Stimulated activated CD8-positive, alpha-beta memory T cell treated with anti-CD3 and anti-CD28 coated beads, Interleukin-4, amount 100 ng/mL, for 1 hour (primary cell): ENCODE data around the gene LRP10.
"Not testable (repeated sequence)": the region's sequence is repeated elsewhere in the genome, so short reads cannot be mapped to it uniquely, and the experiment has no call there.

Source experiments
- DNase-seq, 2 donors: peaks; one replicate each; pipeline ENCODE4 v3.0.0-alpha.2; 2020; ENCODE audit warnings: low read depth in 2 of 2, low spot score in 1 of 2

The LRP10 gene

GRCh38 chr14:22871224-22872032 lies at the start of gene LRP10:
LRP10 (plus strand) TSS chr14:22871740; CDS start chr14:22872304, 564 bp downstream.
- DNase-seq = peak; percentile 49 to 58

GRCh38 chr14:22822016-22822570 lies 49.4 kb upstream of the LRP10 start:
- DNase-seq = no peak

GRCh38 chr14:22822571-22823098 lies 48.9 kb upstream of the LRP10 start:
- peak; percentile 39 to 43 for DNase-seq

- DNase-seq = no peak
Measured at GRCh38 chr14:22824711-22825359, 46.7 kb upstream of the LRP10 start.

GRCh38 chr14:22829076-22829660 lies 42.4 kb upstream of the LRP10 start:
- not testable (repeated sequence) for DNase-seq

- peak; percentile 76 to 83 for DNase-seq
Measured at GRCh38 chr14:22829661-22830442, 41.7 kb upstream of the LRP10 start, which contains the start of gene MRPL52. MRPL52 (plus strand) TSS chr14:22829887; CDS start chr14:22829913, 26 bp downstream.

GRCh38 chr14:22830443-22831010 lies 41.0 kb upstream of the LRP10 start:
- DNase-seq = no peak

- DNase-seq = no peak
Measured at GRCh38 chr14:22835505-22835904, 36.0 kb upstream of the LRP10 start.

- DNase-seq = no peak
Measured at GRCh38 chr14:22836301-22837113, 35.0 kb upstream of the LRP10 start, which contains the start of gene MMP14. MMP14 (plus strand) TSS chr14:22836585; CDS start chr14:22836818, 233 bp downstream.

- no peak for DNase-seq
Measured at GRCh38 chr14:22837114-22837749, 34.3 kb upstream of the LRP10 start.

GRCh38 chr14:22837750-22838538 lies 33.6 kb upstream of the LRP10 start:
- no peak for DNase-seq

GRCh38 chr14:22838631-22839041 lies 32.9 kb upstream of the LRP10 start:
- no peak for DNase-seq

- DNase-seq = no peak
Measured at GRCh38 chr14:22839159-22839779, 32.3 kb upstream of the LRP10 start.

- DNase-seq = no peak
Measured at GRCh38 chr14:22841311-22841710, 30.2 kb upstream of the LRP10 start.

GRCh38 chr14:22841769-22842168 lies 29.8 kb upstream of the LRP10 start:
- DNase-seq = no peak

- no peak for DNase-seq
Measured at GRCh38 chr14:22842211-22843122, 29.1 kb upstream of the LRP10 start.
